Hematopoietic multipotent progenitor cell treated with erythropoietin and hydrocortisone succinate and interleukin-3 and kit ligand, for 17 days (in vitro differentiated cells): Measurements from ENCODE around the gene SLC26A9.
"Not testable (repeated sequence)": the region's sequence is repeated elsewhere in the genome, so short reads cannot be mapped to it uniquely, and the experiment has no call there.

Source experiments
- DNase-seq: peaks from one replicate; pipeline ENCODE4 v3.0.0-alpha.2; 2015; ENCODE audit warnings: low spot score

The SLC26A9 gene

GRCh38 chr1:205891481-205891880 is 51.8 kb downstream of the SLC26A9 start:
- DNase-seq = not testable (repeated sequence)

GRCh38 chr1:205890631-205891030 is 52.6 kb downstream of the SLC26A9 start:
- DNase-seq = not testable (repeated sequence)

GRCh38 chr1:205889706-205890105 is 53.5 kb downstream of the SLC26A9 start:
- not testable (repeated sequence) for DNase-seq

GRCh38 chr1:205889006-205889405 is 54.2 kb downstream of the SLC26A9 start:
- not testable (repeated sequence) for DNase-seq

- no peak for DNase-seq
Observed at GRCh38 chr1:205883792-205884191, 59.5 kb downstream of the SLC26A9 start.

- DNase-seq = no peak
Observed at GRCh38 chr1:205880923-205881322, 62.3 kb downstream of the SLC26A9 start.

GRCh38 chr1:205879974-205880373 is 63.3 kb downstream of the SLC26A9 start:
- no peak for DNase-seq

GRCh38 chr1:205878026-205878425 is 65.2 kb downstream of the SLC26A9 start:
- no peak for DNase-seq

- not testable (repeated sequence) for DNase-seq
Observed at GRCh38 chr1:205873148-205873547, 70.1 kb downstream of the SLC26A9 start.

- DNase-seq = no peak
Observed at GRCh38 chr1:205870236-205870635, 73.0 kb downstream of the SLC26A9 start.
